Smooth muscle cell (in vitro differentiated cells): ENCODE measurements around the gene BDH2. TPM values are rescaled to one million over a fixed set of nuclear protein-coding genes. Genes with fewer than 3 reads are reported as not detected.

Experiments used
- DNase-seq: peaks from one replicate; lab custom pipeline; 2025; ENCODE audit not compliant: unreplicated experiment; lab: John Stamatoyannopoulos, UW
- H2AFZ ChIP-seq: fragments of 200-600 bp; sonication (generic); 2 replicates; pipeline ENCODE4 v1.6.0; 2016; ENCODE audit warnings: antibody characterized with exemption, low read depth, mild to moderate bottlenecking
- H3F3A ChIP-seq: fragments of 200-600 bp; sonication (generic); 2 replicates; pipeline ENCODE4 v1.6.0; 2017; ENCODE audit warnings: antibody characterized with exemption, low read depth
- H3K27ac ChIP-seq: fragments of 200-600 bp; sonication (generic); 2 replicates; pipeline ENCODE4 v1.5.1; 2016; ENCODE audit warnings: low read depth, mild to moderate bottlenecking
- H3K27me3 ChIP-seq: fragments of 200-600 bp; sonication (generic); 2 replicates; pipeline ENCODE4 v1.6.1; 2016; ENCODE audit warnings: low read depth, mild to moderate bottlenecking
- H3K36me3 ChIP-seq: fragments of 200-600 bp; sonication (generic); 2 replicates; pipeline ENCODE4 v1.5.1; 2016; ENCODE audit warnings: low read depth
- H3K4me1 ChIP-seq: fragments of 200-600 bp; sonication (generic); 2 replicates; pipeline ENCODE4 v1.5.1; 2016; ENCODE audit warnings: low read depth
- H3K4me2 ChIP-seq: fragments of 200-600 bp; sonication (generic); 2 replicates; pipeline ENCODE4 v1.6.0; 2016; ENCODE audit warnings: mild to moderate bottlenecking
- H3K4me3 ChIP-seq: fragments of 200-600 bp; sonication (generic); 2 replicates; pipeline ENCODE4 v1.5.1; 2016; ENCODE audit warnings: mild to moderate bottlenecking
- H3K79me2 ChIP-seq: fragments of 200-600 bp; sonication (generic); 2 replicates; pipeline ENCODE4 v1.6.0; 2016; ENCODE audit warnings: low read depth, mild to moderate bottlenecking
- H3K9ac ChIP-seq: fragments of 200-600 bp; sonication (generic); 2 replicates; pipeline ENCODE4 v1.6.0; 2016; ENCODE audit warnings: low read depth
- H3K9me3 ChIP-seq: fragments of 200-600 bp; sonication (generic); replicated peaks from 2 replicates; pipeline ENCODE4 v1.5.1; 2016; ENCODE audit warnings: low read depth
- H4K20me1 ChIP-seq: fragments of 200-600 bp; sonication (generic); 2 replicates; pipeline ENCODE4 v1.6.0; 2016; ENCODE audit warnings: low read depth
- WGBS: methylation state at CpG from one replicate; pipeline ENCODE4 v1.1.7; 2016; ENCODE audit warnings: low lambda C conversion rate; 5-methylcytosine and 5-hydroxymethylcytosine counted together
- polyA plus RNA-seq: library from polyadenylated mRNA; unstranded; fragments of >200 nt; fragmentation: Nextera tagmentation; extraction: Ambion mirVana; gene quantifications from 2 replicates; pipeline ENCODE4 v1.2.1, GENCODE V29; 2016
- total RNA-seq: library from RNA; depleted of rRNA; stranded (reverse); fragments of >200 nt; gene quantifications from 2 replicates; pipeline ENCODE4 v1.2.3, GENCODE V29; 2014
- TF ChIP-seq, protein P1 (sequence below): fragments of 200-600 bp; sonication (generic); IDR thresholded peaks from 2 replicates; pipeline ENCODE4 v1.5.1; 2017; ENCODE audit warnings: borderline replicate concordance, mild to moderate bottlenecking, antibody characterized with exemption; ENCODE audit not compliant: insufficient read depth, poor library complexity, severe bottlenecking

BDH2 gene
- total and polyA plus RNA-seq, 2 experiments from 2014 or later, result 84.3 to 96.2 TPM

DNA sequence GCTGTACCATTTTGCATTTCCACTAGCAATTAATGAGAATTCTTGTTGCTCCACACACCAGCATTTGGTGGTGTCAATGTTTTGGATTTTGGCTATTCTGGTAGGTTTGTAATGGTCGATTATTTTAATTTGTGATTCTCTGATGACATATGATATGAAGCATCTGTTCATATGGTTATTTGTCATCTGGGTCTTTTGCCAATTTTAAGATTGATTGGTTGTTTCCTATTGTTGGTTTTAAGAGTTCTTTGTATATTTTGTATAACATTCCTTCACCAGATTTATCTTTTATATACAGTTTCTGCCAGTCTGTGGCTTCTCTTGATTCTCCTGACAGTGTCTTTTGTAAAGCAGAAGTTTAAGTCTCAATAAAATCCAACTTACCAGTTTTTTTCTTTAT, 18.5 kb upstream of the BDH2 start:
- H3K4me2 ChIP-seq, result no peak overlapping the region
- WGBS, result 89% methylated on average over 1 of the region's 1 CpG

DNA sequence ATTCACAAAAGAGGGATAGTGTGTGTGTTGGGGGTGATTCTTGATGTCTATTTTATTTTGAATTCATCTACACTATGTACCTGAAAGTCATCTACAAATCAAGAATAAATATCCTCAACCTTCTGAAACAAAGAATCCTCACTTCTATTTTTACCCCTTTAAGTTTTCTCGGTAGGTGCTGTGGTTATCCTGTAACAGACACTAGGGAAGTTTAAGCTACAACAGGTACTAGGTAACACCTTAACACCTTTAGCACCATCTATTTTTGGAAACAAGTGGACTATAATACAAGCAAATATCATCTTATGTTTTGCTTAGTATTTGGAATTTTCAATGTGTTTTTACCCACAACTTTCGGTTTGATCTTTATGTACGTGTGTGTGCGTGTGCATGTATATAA, 12.0 kb upstream of the BDH2 start:
- no peak for DNase-seq
- Histone ChIP-seq H3K4me1 (no peaks in the 10 kb centered on the region), H3K4me2 (no peak overlapping the region), H3K27me3 (no peaks in the 10 kb centered on the region), H3K27ac (no peak overlapping the region), H3K4me3 (no peak overlapping the region), H3K9ac (no peak overlapping the region), H2AFZ (no peak overlapping the region), H4K20me1 (no peaks in the 10 kb centered on the region), H3K79me2 (no peaks in the 10 kb centered on the region), H3F3A (no peaks in the 10 kb centered on the region), H3K9me3 (no peaks in the 10 kb centered on the region), H3K36me3 (no peaks in the 10 kb centered on the region)
- TF ChIP-seq, protein P1, sequence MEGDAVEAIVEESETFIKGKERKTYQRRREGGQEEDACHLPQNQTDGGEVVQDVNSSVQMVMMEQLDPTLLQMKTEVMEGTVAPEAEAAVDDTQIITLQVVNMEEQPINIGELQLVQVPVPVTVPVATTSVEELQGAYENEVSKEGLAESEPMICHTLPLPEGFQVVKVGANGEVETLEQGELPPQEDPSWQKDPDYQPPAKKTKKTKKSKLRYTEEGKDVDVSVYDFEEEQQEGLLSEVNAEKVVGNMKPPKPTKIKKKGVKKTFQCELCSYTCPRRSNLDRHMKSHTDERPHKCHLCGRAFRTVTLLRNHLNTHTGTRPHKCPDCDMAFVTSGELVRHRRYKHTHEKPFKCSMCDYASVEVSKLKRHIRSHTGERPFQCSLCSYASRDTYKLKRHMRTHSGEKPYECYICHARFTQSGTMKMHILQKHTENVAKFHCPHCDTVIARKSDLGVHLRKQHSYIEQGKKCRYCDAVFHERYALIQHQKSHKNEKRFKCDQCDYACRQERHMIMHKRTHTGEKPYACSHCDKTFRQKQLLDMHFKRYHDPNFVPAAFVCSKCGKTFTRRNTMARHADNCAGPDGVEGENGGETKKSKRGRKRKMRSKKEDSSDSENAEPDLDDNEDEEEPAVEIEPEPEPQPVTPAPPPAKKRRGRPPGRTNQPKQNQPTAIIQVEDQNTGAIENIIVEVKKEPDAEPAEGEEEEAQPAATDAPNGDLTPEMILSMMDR, result no peak
- 98% methylated on average over 4 of the region's 4 CpGs for WGBS

More for the DNA sequence above, 18.5 kb upstream of the BDH2 start:
- H3K36me3 ChIP-seq, result no peaks in the 10 kb centered on the region
- no peak overlapping the region for H2AFZ ChIP-seq
- no peaks in the 10 kb centered on the region for H3K4me1 ChIP-seq
- H3K9ac ChIP-seq, result no peak overlapping the region
- no peak overlapping the region for H3K4me3 ChIP-seq
- no peaks in the 10 kb centered on the region for H4K20me1 ChIP-seq
- H3F3A ChIP-seq, result no peaks in the 10 kb centered on the region
- TF ChIP-seq, protein P1, result no peak
- no peaks in the 10 kb centered on the region for H3K79me2 ChIP-seq
- no peaks in the 10 kb centered on the region for H3K27me3 ChIP-seq
- no peak for DNase-seq
- no peak overlapping the region for H3K27ac ChIP-seq
- no peaks in the 10 kb centered on the region for H3K9me3 ChIP-seq

DNA sequence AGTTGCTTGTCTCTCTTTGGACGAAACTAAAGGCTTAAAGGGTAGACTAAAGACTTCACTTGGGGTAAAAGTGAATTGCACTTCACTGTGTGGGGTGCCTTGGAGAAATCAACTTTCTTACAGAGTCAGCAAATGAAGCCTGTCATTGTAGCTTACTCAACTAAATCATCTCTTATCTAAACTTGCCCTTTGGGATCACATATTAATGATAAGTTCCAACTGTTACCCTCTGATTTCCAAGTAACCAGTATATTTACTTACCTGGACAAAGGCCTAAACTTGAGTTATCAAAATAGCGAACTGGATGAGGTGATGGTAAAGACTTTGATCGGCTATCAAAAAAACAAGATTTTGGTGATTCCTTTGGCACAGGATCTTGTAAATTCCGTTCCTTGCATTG, 8.9 kb upstream of the BDH2 start:
- Histone ChIP-seq H3F3A (no peaks in the 10 kb centered on the region), H2AFZ (no peak overlapping the region), H3K9me3 (no peaks in the 10 kb centered on the region), H3K4me3 (no peak overlapping the region), H3K79me2 (no peaks in the 10 kb centered on the region), H3K27ac (no peak overlapping the region), H3K4me2 (no peak overlapping the region), H3K27me3 (no peaks in the 10 kb centered on the region), H4K20me1 (no peaks in the 10 kb centered on the region), H3K9ac (no peak overlapping the region), H3K4me1 (no peaks in the 10 kb centered on the region), H3K36me3 (no peaks in the 10 kb centered on the region)
- TF ChIP-seq, protein P1, result no peak
- 97% methylated on average over 4 of the region's 4 CpGs for WGBS
- no peak for DNase-seq

DNA sequence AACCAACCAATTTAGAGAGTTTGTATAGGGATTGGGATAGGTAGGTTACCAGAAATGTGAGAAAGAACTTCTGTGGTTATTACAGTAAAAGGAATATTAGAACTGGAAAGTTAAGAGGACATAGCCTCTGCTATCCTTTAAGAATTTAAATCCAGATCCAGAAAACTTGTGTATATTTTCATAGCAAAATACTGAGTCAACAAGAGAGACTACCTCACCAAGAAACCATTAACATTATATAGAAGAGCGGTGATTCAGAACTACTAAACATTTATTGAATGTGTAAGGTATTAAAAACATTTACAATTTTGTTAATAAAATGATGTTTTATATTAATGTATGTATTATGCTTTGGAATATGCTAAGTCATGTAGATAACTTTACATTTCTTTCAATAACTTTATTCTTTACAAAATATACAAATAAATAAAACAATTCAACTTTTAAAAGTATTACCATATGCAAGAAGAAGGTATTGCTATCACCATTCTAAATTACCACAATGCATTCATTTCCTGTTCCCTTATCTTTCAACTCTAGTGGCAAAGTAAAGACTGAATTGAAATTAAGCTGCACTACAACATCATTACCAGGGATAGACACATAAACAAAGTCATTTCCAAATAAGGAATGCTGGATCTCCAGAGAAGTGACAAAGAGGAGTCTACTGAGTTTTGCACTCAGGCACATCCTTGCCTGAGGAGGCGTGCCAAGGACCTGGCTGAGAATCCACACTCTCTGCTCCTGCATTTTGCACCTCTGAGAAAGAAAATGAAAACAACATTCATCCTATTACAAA, 6.1 kb upstream of the BDH2 start:
- H3K79me2 ChIP-seq, result no peaks in the 10 kb centered on the region
- peak overlapping the region; percentile 5 for H3K27ac ChIP-seq
- no peak overlapping the region for H3K9ac ChIP-seq
- H3K9me3 ChIP-seq, result no peaks in the 10 kb centered on the region
- no peaks in the 10 kb centered on the region for H4K20me1 ChIP-seq
- H3K4me3 ChIP-seq, result no peak overlapping the region
- DNase-seq, result no peak
- H3K4me2 ChIP-seq, result no peak overlapping the region
- WGBS, result 83% methylated on average over 2 of the region's 2 CpGs
- no peaks in the 10 kb centered on the region for H3K27me3 ChIP-seq
- H3K36me3 ChIP-seq, result no peaks in the 10 kb centered on the region
- TF ChIP-seq, protein P1, result no peak
- H2AFZ ChIP-seq, result peak overlapping the region; percentile 64
- no peaks in the 10 kb centered on the region for H3K4me1 ChIP-seq
- no peaks in the 10 kb centered on the region for H3F3A ChIP-seq
